Stomach (tissue), 4 donors: ENCODE data around the gene COPS7B.

Experiments
- CTCF ChIP-seq, 7 experiments: fragments of 450-650 bp in 4 of 7; fragments of 200-600 bp in 3 of 7; sonication (generic) in 3 of 7; IDR thresholded peaks; one replicate each; pipeline ENCODE4 v1.5.1; 2016 to 2019; ENCODE audit warnings: antibody characterized with exemption in 7 of 7, control low read depth in 2 of 7, mild to moderate bottlenecking in 1 of 7
- EP300 ChIP-seq: sonication (generic); formaldehyde crosslinking; IDR thresholded peaks from one replicate; pipeline ENCODE4 v1.6.1; 2017; ENCODE audit warnings: antibody characterized with exemption
- POLR2A ChIP-seq, 4 donors: fragments of 450-650 bp; IDR thresholded peaks; one replicate each; pipeline ENCODE4 v1.6.1; 2016; ENCODE audit warnings: antibody characterized with exemption in 4 of 4, control low read depth in 2 of 4, mild to moderate bottlenecking in 1 of 4, moderate library complexity in 1 of 4
- POLR2AphosphoS5 ChIP-seq, 3 donors: sonication (generic); formaldehyde crosslinking; IDR thresholded peaks; one replicate each; pipeline ENCODE4 v1.6.1; 2016; ENCODE audit warnings: antibody characterized with exemption in 3 of 3

- no peak for TF ChIP-seq EP300
- no peak for TF ChIP-seq CTCF (IDR thresholded peaks at IDR 0.05)
- no peak for TF ChIP-seq POLR2A (IDR thresholded peaks at IDR 0.05)
- TF ChIP-seq POLR2AphosphoS5 (IDR thresholded peaks at IDR 0.05) = no peak
Measured at GRCh38 chr2:231764760-231765159, 21.5 kb upstream of the COPS7B start.
